HCT116 (cell line): Measurements from ENCODE around the gene ACTL10. TPM values are rescaled to one million over a fixed set of nuclear protein-coding genes. Genes with fewer than 3 reads are reported as not detected.

Source experiments
- ATAC-seq: fragments of 200-7000 bp; cut with Tn5 transposase; 2 replicates; pipeline ENCODE4 v1.9.1; 2020; ENCODE audit warnings: mild to moderate bottlenecking, moderate library complexity
- BruUV-seq: library from RNA; stranded (reverse); fragments of 400-500 nt; replicated peaks from 2 replicates; lab custom pipeline; 2021; lab: Mats Ljungman, UMichigan
- CTCF ChIA-PET: fragments of 300-600 bp; sonication (Branson Sonifier 250); formaldehyde crosslinking; loops from one replicate; lab custom pipeline; 2021; ENCODE audit warnings: antibody characterized with exemption; lab: Charles Lee
- POLR2A ChIA-PET: fragments of 300-600, 350-600 bp; sonication (Branson Sonifier 250); formaldehyde crosslinking; loops from one replicate; lab custom pipeline; 2021; ENCODE audit warnings: antibody characterized with exemption; lab: Charles Lee
- RAD21 ChIA-PET, 2 experiments: fragments of 300-600 bp; sonication (Branson Sonifier 250); formaldehyde crosslinking; loops; one replicate each; lab custom pipeline; 2023; ENCODE audit warnings: low total read pairs in 2 of 2; ENCODE audit not compliant: uncharacterized antibody in 2 of 2, unreplicated experiment in 2 of 2, low non-redundant PET in 1 of 2; lab: Charles Lee
- DNase-seq: peaks from one replicate; pipeline ENCODE4 v3.0.0-alpha.2; 2010; ENCODE audit warnings: low read depth, low spot score
- H2AFZ ChIP-seq: fragments of 200-600 bp; shearing (Covaris generic), sonication (generic); 2 replicates; pipeline ENCODE4 v1.6.1; 2017; ENCODE audit warnings: low read depth, mixed run types, mixed read lengths, antibody characterized with exemption, low read length; ENCODE audit not compliant: poor library complexity, severe bottlenecking
- H3K27ac ChIP-seq: 2 replicates; pipeline ENCODE4 v1.5.1; 2012; ENCODE audit warnings: low read depth, low read length
- H3K27me3 ChIP-seq: fragments of 200-600 bp; sonication (generic); 2 replicates; pipeline ENCODE4 v1.6.1; 2016; ENCODE audit warnings: mixed run types, low read length, mixed read lengths; ENCODE audit not compliant: insufficient read depth
- H3K36me3 ChIP-seq, 2 experiments: fragments of 200-500 bp in 1 of 2; fragments of 200-600 bp in 1 of 2; sonication (Bioruptor generic) in 1 of 2; sonication (generic) in 1 of 2; 2 replicates each; pipeline versions ENCODE4 v1.5.1 to v1.6.1; 2014 to 2016; ENCODE audit warnings: low read length in 2 of 2, inconsistent platforms in 1 of 2, mixed read lengths in 1 of 2, mixed run types in 1 of 2; ENCODE audit not compliant: insufficient read depth in 2 of 2, control insufficient read depth in 1 of 2
- H3K4me1 ChIP-seq, 2 experiments: fragments of 200-600 bp in 1 of 2; sonication (generic) in 1 of 2; 2 replicates each; pipeline versions ENCODE4 v1.5.1 to v1.6.1; 2012 to 2017; ENCODE audit warnings: low read length in 2 of 2, inconsistent platforms in 1 of 2, mild to moderate bottlenecking in 1 of 2, mixed read lengths in 1 of 2, mixed run types in 1 of 2, moderate library complexity in 1 of 2; ENCODE audit not compliant: insufficient read depth in 2 of 2, control insufficient read depth in 1 of 2
- H3K4me2 ChIP-seq: fragments of 200-600 bp; sonication (generic); 2 replicates; pipeline ENCODE4 v1.6.1; 2017; ENCODE audit warnings: mixed run types, low read length, mixed read lengths
- H3K4me3 ChIP-seq, 2 experiments: fragments of 200-600 bp in 1 of 2; sonication (generic) in 1 of 2; replicated peaks in 1 of 2; 2 replicates each; pipeline ENCODE4 v1.5.1; 2011 to 2016; ENCODE audit warnings: low read length in 2 of 2, control low read depth in 1 of 2, low read depth in 1 of 2, mild to moderate bottlenecking in 1 of 2, mixed read lengths in 1 of 2, mixed run types in 1 of 2
- H3K79me2 ChIP-seq: fragments of 200-600 bp; sonication (generic); 2 replicates; pipeline ENCODE4 v1.6.1; 2017; ENCODE audit warnings: mild to moderate bottlenecking, mixed run types, low read length, moderate library complexity, mixed read lengths; ENCODE audit not compliant: insufficient read depth
- H3K9ac ChIP-seq: fragments of 200-600 bp; sonication (generic); 2 replicates; pipeline ENCODE4 v1.6.1; 2016; ENCODE audit warnings: low read length, mixed read lengths
- H3K9me2 ChIP-seq: fragments of 200-600 bp; sonication (generic), shearing (Covaris generic); 2 replicates; pipeline ENCODE4 v1.6.1; 2017; ENCODE audit warnings: mixed run types, mild to moderate bottlenecking, moderate library complexity; ENCODE audit not compliant: insufficient read depth
- H3K9me3 ChIP-seq, 2 experiments: fragments of 200-500 bp in 1 of 2; fragments of 200-600 bp in 1 of 2; sonication (Bioruptor generic) in 1 of 2; sonication (generic) in 1 of 2; 2 replicates each; pipeline ENCODE4 v1.6.1; 2014 to 2017; ENCODE audit warnings: low read length in 2 of 2, mixed read lengths in 2 of 2, inconsistent platforms in 1 of 2, low read depth in 1 of 2, mild to moderate bottlenecking in 1 of 2, mixed run types in 1 of 2, moderate library complexity in 1 of 2; ENCODE audit not compliant: control insufficient read depth in 1 of 2, insufficient read depth in 1 of 2
- H4K20me1 ChIP-seq: fragments of 200-600 bp; sonication (generic), shearing (Covaris generic); 2 replicates; pipeline ENCODE4 v1.6.1; 2017; ENCODE audit warnings: mixed run types, mild to moderate bottlenecking, moderate library complexity; ENCODE audit not compliant: insufficient read depth
- CTCF ChIP-seq, 3 experiments: fragments of 200-600 bp in 1 of 3; sonication (generic) in 1 of 3; IDR thresholded peaks in 2 of 3; conservative IDR thresholded peaks in 1 of 3; 2 replicates each; pipeline ENCODE4 v1.5.1; 2012 to 2017; ENCODE audit warnings: low read depth in 2 of 3, low read length in 2 of 3, antibody characterized with exemption in 1 of 3, borderline replicate concordance in 1 of 3, control low read depth in 1 of 3, mild to moderate bottlenecking in 1 of 3, mixed read lengths in 1 of 3, mixed run types in 1 of 3, moderate library complexity in 1 of 3; ENCODE audit not compliant: insufficient read depth in 1 of 3
- POLR2A ChIP-seq: IDR thresholded peaks from 2 replicates; pipeline ENCODE4 v1.7.0; 2011; ENCODE audit warnings: borderline replicate concordance; ENCODE audit not compliant: insufficient read depth, insufficient read length; ENCODE audit errors: extremely low read depth
- POLR2AphosphoS5 ChIP-seq: IDR thresholded peaks from 2 replicates; pipeline ENCODE4 v1.6.1; 2011; ENCODE audit warnings: mild to moderate bottlenecking, low read depth, low read length, moderate library complexity
- RAD21 ChIP-seq: IDR thresholded peaks from 2 replicates; pipeline ENCODE4 v1.6.1; 2012; ENCODE audit warnings: low read depth, mild to moderate bottlenecking
- YY1 ChIP-seq: IDR thresholded peaks from 2 replicates; pipeline ENCODE4 v1.6.1; 2011; ENCODE audit warnings: low read length, low read depth, moderate library complexity, mild to moderate bottlenecking; ENCODE audit not compliant: insufficient replicate concordance; ENCODE audit errors: extremely low read depth
- ZFX ChIP-seq: fragments of 450-650 bp; IDR thresholded peaks from 2 replicates; pipeline ENCODE4 v1.6.1; 2017
- intact Hi-C: fragments of 100-400 bp; cut with micrococcal nuclease; formaldehyde crosslinking; loops from 2 replicates; pipeline ENCODE4 v1.10.0; 2022
- total RNA-seq: library from RNA; stranded (reverse); gene quantifications from one replicate; pipeline ENCODE4 v1.2.1, GENCODE V29; 2021; ENCODE audit not compliant: unreplicated experiment
- TF ChIP-seq, protein P1 (sequence below): IDR thresholded peaks from 2 replicates; pipeline ENCODE4 v1.6.1; 2011; ENCODE audit warnings: mild to moderate bottlenecking, low read length, moderate library complexity; ENCODE audit not compliant: insufficient replicate concordance; ENCODE audit errors: extremely low read depth

The ACTL10 gene
- total RNA-seq, 1 experiment from 2014 or later: 0.22 TPM

DNA sequence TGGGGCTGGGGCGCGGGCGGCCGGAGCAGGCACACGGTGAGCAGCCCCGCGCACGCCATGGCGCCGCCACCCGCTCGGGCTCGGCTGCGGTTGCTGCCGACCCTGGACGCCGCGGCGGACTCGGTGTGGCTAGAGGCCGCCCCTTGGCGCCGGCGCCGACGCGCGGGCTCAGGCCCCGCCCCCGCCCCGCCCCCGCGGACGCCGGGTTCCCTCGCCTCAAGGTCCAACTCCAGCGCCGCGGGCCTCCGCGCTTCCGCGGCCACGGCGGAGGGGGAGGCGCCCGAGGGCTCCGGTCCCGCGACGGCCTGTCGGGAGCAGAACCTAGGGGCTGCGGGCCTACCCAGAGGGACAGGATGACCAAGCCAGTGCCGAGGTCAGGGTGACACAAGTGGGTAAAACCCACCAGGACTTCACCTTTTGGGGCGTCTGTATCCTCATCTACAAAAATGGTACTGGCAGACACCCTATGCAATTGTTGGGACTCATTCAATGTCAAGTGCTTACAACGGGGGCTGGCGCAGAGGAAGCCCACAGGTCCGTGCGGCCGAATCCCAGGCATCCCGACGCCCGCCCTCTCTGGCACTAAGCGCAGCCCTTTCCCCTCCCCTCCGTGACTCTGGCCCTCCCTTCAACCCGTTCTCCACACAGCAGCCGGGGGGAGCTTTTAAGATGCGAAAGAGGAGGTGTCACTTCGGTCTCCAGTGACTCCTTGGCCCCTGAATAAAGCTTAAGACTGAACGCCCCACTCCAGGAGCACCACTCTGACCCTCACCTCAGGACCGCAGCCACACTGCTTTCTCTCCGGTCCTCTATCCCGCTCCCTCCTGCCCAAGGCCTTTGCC is 7.8 kb downstream of the ACTL10 start, which contains the start of gene NECAB3:
Gene NECAB3 (minus strand): TSS at position 135 of the 842 bp plus-strand sequence. CDS start 76 bp downstream, at position 59.
- Histone ChIP-seq H2AFZ (no peak within 1 kb of the TSS), H3K4me1 (peaks cover 15 to 24% of the 10 kb centered on the region in 2 experiments), H3K27me3 (no peaks in the 10 kb centered on the region), H3K4me2 (peak within 1 kb of the TSS; percentile 96), H3K79me2 (peaks cover 26% of the 10 kb centered on the region; the same call in 1 of the 2 replicates), H3K9ac (peak within 1 kb of the TSS; percentile 89), H3K9me2 (no peaks in the 10 kb centered on the region), H3K4me3 (peak within 1 kb of the TSS; percentile 70 to 85), H3K27ac (peak within 1 kb of the TSS; percentile 71), H3K9me3 (no peaks in the 10 kb centered on the region), H3K36me3 (peaks cover 7 to 11% of the 10 kb centered on the region in 2 experiments; a peak in 3 of 4 replicates), H4K20me1 (no peaks in the 10 kb centered on the region)
- TF ChIP-seq POLR2AphosphoS5 (peak; percentile 92), ZFX (peak; percentile 25; the same call in 1 of the 2 replicates), POLR2A (peak; percentile 84), YY1 (no peak), CTCF (IDR thresholded peaks at IDR 0.05 in 2 of 3, conservative IDR thresholded peaks at IDR 0.05 in 1 of 3; ENCODE audit: borderline replicate concordance in 1 of 3, insufficient read depth in 1 of 3, low read depth in 2 of 3, low read length in 2 of 3) (no peak), RAD21 (no peak)
- TF ChIP-seq, protein P1, sequence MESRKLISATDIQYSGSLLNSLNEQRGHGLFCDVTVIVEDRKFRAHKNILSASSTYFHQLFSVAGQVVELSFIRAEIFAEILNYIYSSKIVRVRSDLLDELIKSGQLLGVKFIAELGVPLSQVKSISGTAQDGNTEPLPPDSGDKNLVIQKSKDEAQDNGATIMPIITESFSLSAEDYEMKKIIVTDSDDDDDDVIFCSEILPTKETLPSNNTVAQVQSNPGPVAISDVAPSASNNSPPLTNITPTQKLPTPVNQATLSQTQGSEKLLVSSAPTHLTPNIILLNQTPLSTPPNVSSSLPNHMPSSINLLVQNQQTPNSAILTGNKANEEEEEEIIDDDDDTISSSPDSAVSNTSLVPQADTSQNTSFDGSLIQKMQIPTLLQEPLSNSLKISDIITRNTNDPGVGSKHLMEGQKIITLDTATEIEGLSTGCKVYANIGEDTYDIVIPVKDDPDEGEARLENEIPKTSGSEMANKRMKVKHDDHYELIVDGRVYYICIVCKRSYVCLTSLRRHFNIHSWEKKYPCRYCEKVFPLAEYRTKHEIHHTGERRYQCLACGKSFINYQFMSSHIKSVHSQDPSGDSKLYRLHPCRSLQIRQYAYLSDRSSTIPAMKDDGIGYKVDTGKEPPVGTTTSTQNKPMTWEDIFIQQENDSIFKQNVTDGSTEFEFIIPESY: no peak
- CTCF ChIA-PET: no interaction called here
- BruUV-seq: no TSS peak
- no peak for DNase-seq
- peak; percentile 89 for ATAC-seq
- RAD21 ChIA-PET: no interaction called here
- POLR2A ChIA-PET: no interaction called here
- intact Hi-C loops: no loop called here
